ENCODE measurements around the gene SLC7A10.
"Not testable (repeated sequence)": the region's sequence is repeated elsewhere in the genome, so short reads cannot be mapped to it uniquely, and the experiment has no call there.

The SLC7A10 gene

GRCh38 chr19:33236696-33237390 is 11.2 kb upstream of the SLC7A10 start:
- DNase-seq = no peak

- peak in 1 of 2 donors; percentile 14 for DNase-seq
These were observed 10.3 kb upstream of the SLC7A10 start for GRCh38 chr19:33235996-33236350.

GRCh38 chr19:33235269-33235995 is 9.8 kb upstream of the SLC7A10 start:
- peak; percentile 64 to 78 for DNase-seq

- no peak for DNase-seq
These were observed 9.1 kb upstream of the SLC7A10 start for GRCh38 chr19:33234736-33235135.

- DNase-seq = no peak
These were observed 8.4 kb upstream of the SLC7A10 start for GRCh38 chr19:33234092-33234491.

- no peak for DNase-seq
These were observed 7.6 kb upstream of the SLC7A10 start for GRCh38 chr19:33233056-33233873.

GRCh38 chr19:33232656-33233055 is 7.0 kb upstream of the SLC7A10 start:
- DNase-seq = no peak

- no peak for DNase-seq
These were observed 5.9 kb upstream of the SLC7A10 start for GRCh38 chr19:33231511-33231910.

GRCh38 chr19:33229962-33230361 is 4.3 kb upstream of the SLC7A10 start:
- no peak for DNase-seq

- DNase-seq = no peak
These were observed 2.4 kb upstream of the SLC7A10 start for GRCh38 chr19:33227870-33228599.

- DNase-seq = no peak
These were observed 1.6 kb upstream of the SLC7A10 start for GRCh38 chr19:33227242-33227650.

GRCh38 chr19:33226550-33227241 is 1.0 kb upstream of the SLC7A10 start:
- no peak for DNase-seq

- DNase-seq = no peak
These were observed 774 bp downstream of the SLC7A10 start for GRCh38 chr19:33224694-33225457.

GRCh38 chr19:33222255-33222654 is 3.4 kb downstream of the SLC7A10 start:
- DNase-seq = not testable (repeated sequence)

- DNase-seq = no peak
These were observed 4.0 kb downstream of the SLC7A10 start for GRCh38 chr19:33221638-33222037.

GRCh38 chr19:33220735-33221134 is 4.9 kb downstream of the SLC7A10 start:
- no peak for DNase-seq

- DNase-seq = no peak
These were observed 5.5 kb downstream of the SLC7A10 start for GRCh38 chr19:33220115-33220514.

- DNase-seq = no peak
These were observed 6.3 kb downstream of the SLC7A10 start for GRCh38 chr19:33219261-33219815.

- no peak for DNase-seq
These were observed 7.8 kb downstream of the SLC7A10 start for GRCh38 chr19:33217881-33218280.

- no peak for DNase-seq
These were observed 9.3 kb downstream of the SLC7A10 start for GRCh38 chr19:33216198-33216830.
